Measurements from ENCODE around the gene ABCF2.

ABCF2 gene

DNA sequence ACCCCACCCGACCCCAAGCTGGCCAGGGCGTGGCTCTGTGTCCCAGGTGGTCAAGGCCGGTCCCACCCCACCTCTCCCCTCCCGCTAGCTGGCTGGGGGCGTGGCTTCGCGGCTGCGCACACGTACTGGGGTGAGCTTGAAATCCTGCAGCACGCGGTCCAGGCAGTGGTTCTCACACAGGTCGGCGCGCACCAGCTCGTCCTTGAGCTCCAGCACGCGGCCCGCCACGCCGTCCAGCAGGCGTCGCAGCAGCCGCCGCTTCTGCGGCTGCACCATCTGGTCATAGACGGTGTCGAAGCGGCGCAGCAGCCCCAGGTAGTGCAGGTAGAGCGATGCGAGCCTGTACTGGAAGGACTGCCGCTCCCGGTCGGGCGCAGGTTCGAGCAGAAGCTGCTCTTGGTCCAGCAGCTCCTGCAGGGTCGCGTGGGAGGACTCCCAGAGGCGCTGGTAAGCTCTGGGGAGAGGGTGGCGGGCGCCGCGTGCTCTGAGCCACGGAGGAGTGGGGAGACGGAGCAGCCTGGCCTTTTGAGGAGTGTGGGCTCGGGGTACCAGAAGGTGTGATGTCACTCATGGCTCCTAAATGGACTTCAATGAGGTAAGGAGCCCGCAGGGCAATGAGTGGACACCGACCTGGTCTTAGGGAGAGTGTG is 22.5 kb downstream of the ABCF2 start:
- peaks cover 42% of the 10 kb centered on the region for H3K4me1 Mint-ChIP-seq
- DNase-seq (ENCODE audit: low spot score in 2 of 2) = no peak
- no peak overlapping the region for H3K27ac Mint-ChIP-seq
- H3K36me3 Mint-ChIP-seq = no peaks in the 10 kb centered on the region
- no peak for ATAC-seq
- H3K9me3 Mint-ChIP-seq = no peaks in the 10 kb centered on the region
- H3K4me3 Mint-ChIP-seq = no peak overlapping the region

DNA sequence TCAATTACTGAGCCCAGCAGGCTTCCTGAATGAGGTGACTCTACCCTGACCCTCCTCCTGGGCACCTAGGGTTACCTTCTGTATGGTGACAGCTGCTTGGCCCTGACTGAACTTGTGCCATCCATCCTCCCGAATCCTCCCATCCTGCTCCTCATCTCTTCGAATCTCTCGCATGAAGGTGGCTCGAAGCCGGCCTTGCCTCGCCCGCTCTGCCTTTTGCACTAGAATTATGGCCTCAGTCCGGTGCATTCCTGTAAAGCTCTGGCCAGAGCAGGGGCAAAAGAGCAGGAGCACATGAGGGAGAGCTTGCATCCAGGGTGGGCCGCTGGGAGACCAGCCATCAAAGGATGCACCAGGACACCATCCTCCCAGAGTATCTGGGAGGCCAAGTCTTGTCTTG is 24.2 kb downstream of the ABCF2 start:
- Mint-ChIP-seq H3K27ac (no peak overlapping the region), H3K4me3 (no peak overlapping the region), H3K36me3 (no peaks in the 10 kb centered on the region), H3K9me3 (no peaks in the 10 kb centered on the region), H3K4me1 (peaks cover 33% of the 10 kb centered on the region)
- ATAC-seq (no peak), DNase-seq (ENCODE audit: low spot score in 2 of 2) (no peak)

- DNase-seq (ENCODE audit: low spot score in 2 of 2) (no peak), ATAC-seq (no peak)
- Mint-ChIP-seq H3K4me1 (peaks cover 23% of the 10 kb centered on the region), H3K27ac (no peak overlapping the region), H3K36me3 (no peaks in the 10 kb centered on the region), H3K4me3 (no peak overlapping the region), H3K9me3 (no peaks in the 10 kb centered on the region)
Observed at GRCh38 chr7:151201751-151202150, 25.3 kb downstream of the ABCF2 start.

GRCh38 chr7:151201344-151201743 is 25.7 kb downstream of the ABCF2 start:
- Mint-ChIP-seq H3K36me3 (no peaks in the 10 kb centered on the region), H3K9me3 (no peaks in the 10 kb centered on the region), H3K27ac (no peak overlapping the region), H3K4me3 (no peak overlapping the region), H3K4me1 (peaks cover 18% of the 10 kb centered on the region)
- DNase-seq (ENCODE audit: low spot score in 2 of 2) (no peak), ATAC-seq (no peak)

- no peak overlapping the region for H3K27ac Mint-ChIP-seq
- no peak for ATAC-seq
- H3K4me3 Mint-ChIP-seq = no peak overlapping the region
- no peaks in the 10 kb centered on the region for H3K9me3 Mint-ChIP-seq
- no peak for DNase-seq (ENCODE audit: low spot score in 2 of 2)
- H3K36me3 Mint-ChIP-seq = no peaks in the 10 kb centered on the region
- peaks cover 9% of the 10 kb centered on the region for H3K4me1 Mint-ChIP-seq
Observed at GRCh38 chr7:151198945-151199848, 27.8 kb downstream of the ABCF2 start.

GRCh38 chr7:151197932-151198331 is 29.1 kb downstream of the ABCF2 start:
- Mint-ChIP-seq H3K4me1 (peaks cover 11% of the 10 kb centered on the region), H3K9me3 (no peaks in the 10 kb centered on the region), H3K36me3 (no peaks in the 10 kb centered on the region), H3K27ac (no peak overlapping the region), H3K4me3 (no peak overlapping the region)
- ATAC-seq (no peak), DNase-seq (ENCODE audit: low spot score in 2 of 2) (no peak)

DNA sequence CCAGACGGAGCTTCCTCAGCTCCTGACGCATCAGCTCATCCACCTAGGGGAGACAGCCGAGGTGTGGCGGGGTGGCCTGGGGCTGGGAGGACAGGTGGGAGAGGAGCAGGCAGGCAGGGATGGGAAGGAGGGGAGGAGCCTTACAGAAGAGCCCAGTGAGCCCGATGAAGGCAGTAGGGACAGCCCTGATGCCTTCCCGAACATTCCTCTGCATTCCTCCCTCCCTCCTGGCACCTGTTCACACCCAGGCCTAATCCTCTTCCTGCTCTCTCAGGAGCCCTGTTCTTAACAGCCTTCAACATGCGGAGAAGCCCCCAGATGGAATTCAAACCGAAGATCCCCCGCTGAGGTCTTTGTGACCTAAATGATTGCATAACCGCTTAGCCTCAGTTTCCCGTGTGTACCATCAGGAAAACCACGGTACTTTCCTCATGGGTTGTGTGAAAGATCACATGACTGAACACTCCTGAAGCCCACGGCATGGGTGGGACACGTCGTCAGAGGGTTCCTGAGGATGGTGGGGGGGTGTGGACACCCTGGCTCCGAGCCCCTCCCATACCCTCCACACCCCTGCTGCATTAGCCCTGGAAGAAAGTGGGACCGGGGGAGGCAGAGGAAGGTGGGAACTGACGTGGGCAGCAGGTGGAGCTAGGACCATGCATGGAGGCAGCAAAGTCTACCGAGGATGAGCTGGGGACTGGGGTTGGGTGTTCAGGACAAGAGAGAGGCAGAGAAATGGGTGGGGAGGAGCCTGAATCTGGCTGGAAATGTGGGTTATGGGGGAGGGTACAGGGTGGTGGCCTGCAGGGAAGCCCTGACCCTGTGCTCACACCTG is 31.2 kb downstream of the ABCF2 start:
- Mint-ChIP-seq H3K36me3 (no peaks in the 10 kb centered on the region), H3K9me3 (no peaks in the 10 kb centered on the region), H3K4me1 (peaks cover 14% of the 10 kb centered on the region), H3K27ac (no peak overlapping the region), H3K4me3 (no peak overlapping the region)
- DNase-seq (ENCODE audit: low spot score in 2 of 2) (no peak), ATAC-seq (no peak)

GRCh38 chr7:151194188-151194587 is 32.8 kb downstream of the ABCF2 start:
- H3K4me1 Mint-ChIP-seq = peaks cover 17% of the 10 kb centered on the region
- H3K27ac Mint-ChIP-seq = peak overlapping the region; percentile 51
- ATAC-seq (no peak), DNase-seq (ENCODE audit: low spot score in 2 of 2) (no peak)
- H3K36me3 Mint-ChIP-seq = no peaks in the 10 kb centered on the region
- H3K9me3 Mint-ChIP-seq = no peaks in the 10 kb centered on the region
- H3K4me3 Mint-ChIP-seq = no peak overlapping the region

DNA sequence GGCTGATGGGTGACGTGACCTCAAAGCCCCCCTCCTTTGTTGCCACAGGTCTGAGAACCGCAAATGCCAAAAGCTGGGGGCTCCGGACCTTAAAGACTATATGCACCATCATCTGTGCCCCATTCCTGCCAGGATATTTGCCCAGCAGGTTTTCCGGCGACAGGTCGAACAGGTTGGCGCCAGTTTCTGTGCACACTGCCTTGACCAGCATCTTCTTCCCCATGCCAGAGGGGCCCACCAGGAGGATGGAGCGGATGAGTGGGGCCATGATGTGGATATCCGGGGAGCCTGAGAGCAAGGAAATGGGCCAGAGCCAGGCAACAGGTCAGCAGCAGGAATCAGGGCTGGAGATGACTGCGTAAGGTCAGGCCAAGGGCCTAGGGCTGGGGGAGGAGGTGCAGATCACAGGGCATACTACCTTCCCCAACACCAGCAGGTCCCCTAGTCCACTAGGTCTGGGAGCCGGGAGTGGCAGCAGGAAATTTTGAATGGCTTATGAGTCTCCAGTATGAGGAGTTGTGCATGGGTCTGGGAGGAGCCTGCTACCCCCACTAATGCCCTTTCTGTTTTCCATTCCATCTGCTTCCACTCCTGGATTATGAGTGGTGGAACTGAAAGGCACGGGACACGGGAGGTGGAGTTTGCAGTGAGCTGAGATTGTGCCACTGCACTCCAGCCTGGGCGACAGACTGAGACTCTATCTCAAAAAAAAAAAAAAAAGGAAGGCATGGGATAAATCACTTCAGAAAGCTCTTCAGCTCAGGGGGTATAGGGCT is 33.6 kb downstream of the ABCF2 start:
- H3K36me3 Mint-ChIP-seq = no peaks in the 10 kb centered on the region
- ATAC-seq = no peak
- peaks cover 18% of the 10 kb centered on the region for H3K4me1 Mint-ChIP-seq
- H3K27ac Mint-ChIP-seq = no peak overlapping the region
- H3K4me3 Mint-ChIP-seq = no peak overlapping the region
- no peak for DNase-seq (ENCODE audit: low spot score in 2 of 2)
- no peaks in the 10 kb centered on the region for H3K9me3 Mint-ChIP-seq

- ATAC-seq (no peak), DNase-seq (ENCODE audit: low spot score in 2 of 2) (no peak)
- H3K4me1 Mint-ChIP-seq = peaks cover 23% of the 10 kb centered on the region
- no peaks in the 10 kb centered on the region for H3K9me3 Mint-ChIP-seq
- no peak overlapping the region for H3K27ac Mint-ChIP-seq
- H3K36me3 Mint-ChIP-seq = no peaks in the 10 kb centered on the region
- H3K4me3 Mint-ChIP-seq = no peak overlapping the region
Observed at GRCh38 chr7:151192002-151192539, 34.9 kb downstream of the ABCF2 start.

DNA sequence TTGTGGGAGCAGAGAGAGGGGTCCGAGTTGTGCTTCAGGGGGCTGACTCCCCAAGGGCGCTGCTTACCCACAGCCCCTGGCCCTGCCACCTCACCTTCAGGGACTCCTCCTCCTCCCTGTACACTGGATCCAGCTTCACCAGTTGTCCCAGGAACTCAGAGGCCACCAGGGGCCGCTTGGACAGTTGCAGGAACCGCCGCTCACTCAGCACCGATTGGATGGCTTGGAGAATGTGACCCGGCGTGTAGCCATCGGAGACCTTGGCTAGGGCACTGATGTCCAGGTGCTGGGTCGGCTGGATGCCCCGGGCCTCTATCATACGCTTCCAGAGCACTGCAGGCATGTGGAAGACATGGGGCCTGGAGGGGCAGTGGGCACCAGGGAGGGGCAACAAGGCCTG is 35.5 kb downstream of the ABCF2 start:
- no peak overlapping the region for H3K4me3 Mint-ChIP-seq
- no peaks in the 10 kb centered on the region for H3K9me3 Mint-ChIP-seq
- H3K4me1 Mint-ChIP-seq = peaks cover 23% of the 10 kb centered on the region
- no peaks in the 10 kb centered on the region for H3K36me3 Mint-ChIP-seq
- DNase-seq (ENCODE audit: low spot score in 2 of 2) (no peak), ATAC-seq (no peak)
- no peak overlapping the region for H3K27ac Mint-ChIP-seq

GRCh38 chr7:151189038-151189437 is 38.0 kb downstream of the ABCF2 start:
- ATAC-seq (no peak), DNase-seq (ENCODE audit: low spot score in 2 of 2) (no peak)
- H3K9me3 Mint-ChIP-seq = no peaks in the 10 kb centered on the region
- H3K27ac Mint-ChIP-seq = no peak overlapping the region
- peaks cover 12% of the 10 kb centered on the region for H3K4me1 Mint-ChIP-seq
- no peaks in the 10 kb centered on the region for H3K36me3 Mint-ChIP-seq
- no peak overlapping the region for H3K4me3 Mint-ChIP-seq

DNA sequence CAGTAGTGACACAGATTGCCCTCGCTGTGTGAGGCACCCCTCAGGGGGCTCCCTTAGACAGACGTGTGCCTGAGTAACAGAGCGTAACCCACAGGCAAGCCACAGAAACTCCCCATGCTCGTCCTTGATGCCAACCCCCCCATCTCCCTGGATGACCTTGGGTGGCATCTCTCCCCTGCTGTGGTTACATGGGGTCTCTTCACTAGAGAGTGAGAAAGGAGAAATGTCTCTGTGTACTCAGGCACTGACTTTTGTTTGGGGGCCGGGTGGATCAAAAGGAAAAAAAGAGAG is 38.8 kb downstream of the ABCF2 start:
- no peak for ATAC-seq
- no peak for DNase-seq (ENCODE audit: low spot score in 2 of 2)
- Mint-ChIP-seq H3K4me1 (peaks cover 11% of the 10 kb centered on the region), H3K27ac (peak overlapping the region; percentile 36), H3K36me3 (no peaks in the 10 kb centered on the region), H3K4me3 (no peak overlapping the region), H3K9me3 (no peaks in the 10 kb centered on the region)

DNA sequence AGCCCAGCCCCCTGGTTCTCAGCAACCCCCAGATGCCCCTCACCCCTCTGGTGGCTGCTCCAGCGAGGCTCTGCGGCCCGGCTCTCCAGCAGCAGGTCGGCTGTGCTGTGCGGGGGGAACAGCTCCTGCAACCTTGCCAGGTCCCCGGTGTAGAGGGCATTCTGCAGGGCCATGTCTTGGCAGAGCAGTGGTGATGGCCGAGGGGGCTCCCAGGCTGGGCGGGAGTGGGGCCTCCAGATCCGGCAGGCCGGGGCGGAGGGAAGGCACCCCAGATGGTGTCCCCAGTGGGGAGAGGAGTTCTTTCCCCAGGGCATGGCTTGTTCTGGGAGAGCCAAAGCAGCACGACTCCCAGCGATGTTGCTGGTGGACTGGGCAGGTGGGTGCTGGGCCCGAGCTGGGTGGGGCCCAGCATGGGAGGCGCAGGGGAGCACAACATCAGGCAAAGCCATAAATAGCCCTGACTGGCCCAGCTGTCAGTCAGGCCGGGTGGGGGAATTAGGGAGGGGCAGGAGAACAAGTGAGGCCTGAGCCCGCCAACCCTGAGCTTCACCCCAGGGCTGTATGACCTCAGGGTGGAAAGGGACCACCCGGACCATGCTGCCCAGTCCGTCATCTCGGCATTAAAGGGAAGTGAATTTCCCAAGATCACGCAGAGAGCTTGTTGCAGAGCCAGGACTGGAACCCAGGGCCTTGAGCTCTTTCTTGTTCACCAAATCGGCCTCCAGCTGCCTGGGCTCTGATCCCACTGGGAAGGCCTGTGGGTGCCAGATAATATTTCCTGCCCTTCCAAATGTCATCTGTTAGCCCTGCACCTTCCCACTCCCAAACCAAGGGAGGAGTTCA is 39.4 kb downstream of the ABCF2 start:
- ATAC-seq = no peak
- Mint-ChIP-seq H3K4me3 (no peak overlapping the region), H3K27ac (peak overlapping the region; percentile 36), H3K9me3 (no peaks in the 10 kb centered on the region), H3K36me3 (no peaks in the 10 kb centered on the region), H3K4me1 (peaks cover 11% of the 10 kb centered on the region)
- no peak for DNase-seq (ENCODE audit: low spot score in 2 of 2)

Measured in stimulated activated effector memory CD8-positive, alpha-beta T cell treated with anti-CD3 and anti-CD28 coated beads, Interleukin-12 subunit alpha, Interleukin-12 subunit beta, amount 100 ng/mL, for 72 hours (primary cell).